NCI-H146 treated with DMSO at 0.1 percent for 48 hours (cell line): ENCODE data around the gene PRR5L.

Experiments used
- DNase-seq: peaks from one replicate; lab custom pipeline; 2025; ENCODE audit not compliant: unreplicated experiment; lab: John Stamatoyannopoulos, UW

PRR5L gene

GRCh38 chr11:36280531-36280930 is 15.6 kb upstream of the PRR5L start:
- DNase-seq: no peak

GRCh38 chr11:36281850-36282249 is 14.2 kb upstream of the PRR5L start:
- DNase-seq: no peak

GRCh38 chr11:36282926-36283325 is 13.2 kb upstream of the PRR5L start:
- DNase-seq: no peak

- no peak for DNase-seq
Measured at GRCh38 chr11:36288442-36289225, 7.5 kb upstream of the PRR5L start.

GRCh38 chr11:36289226-36289852 is 6.7 kb upstream of the PRR5L start, which contains the start of gene COMMD9:
Gene COMMD9, minus strand, starts transcription at chr11:36289424. Its CDS starts 12 bp downstream, at chr11:36289412.
- peak; percentile 89 for DNase-seq

- DNase-seq: no peak
Measured at GRCh38 chr11:36292311-36292722, 3.8 kb upstream of the PRR5L start.

- no peak for DNase-seq
Measured at GRCh38 chr11:36296884-36297543, 926 bp downstream of the PRR5L start.

- no peak for DNase-seq
Measured at GRCh38 chr11:36300650-36301049, 4.6 kb downstream of the PRR5L start.

- DNase-seq: no peak
Measured at GRCh38 chr11:36304351-36304750, 8.3 kb downstream of the PRR5L start.

GRCh38 chr11:36305047-36305446 is 9.0 kb downstream of the PRR5L start:
- no peak for DNase-seq

- DNase-seq: no peak
Measured at GRCh38 chr11:36306888-36307287, 10.8 kb downstream of the PRR5L start.

- DNase-seq: no peak
Measured at GRCh38 chr11:36308577-36308976, 12.5 kb downstream of the PRR5L start.

- DNase-seq: no peak
Measured at GRCh38 chr11:36309779-36310178, 13.7 kb downstream of the PRR5L start.

- DNase-seq: no peak
Measured at GRCh38 chr11:36311926-36312595, 16.0 kb downstream of the PRR5L start.

- no peak for DNase-seq
Measured at GRCh38 chr11:36312611-36313472, 16.8 kb downstream of the PRR5L start.

GRCh38 chr11:36313750-36314433 is 17.8 kb downstream of the PRR5L start:
- DNase-seq: no peak

- no peak for DNase-seq
Measured at GRCh38 chr11:36314434-36314767, 18.3 kb downstream of the PRR5L start.

- no peak for DNase-seq
Measured at GRCh38 chr11:36316049-36316448, 20.0 kb downstream of the PRR5L start.

GRCh38 chr11:36317992-36318391 is 21.9 kb downstream of the PRR5L start:
- no peak for DNase-seq

- peak; percentile 4 for DNase-seq
Measured at GRCh38 chr11:36324956-36325355, 28.9 kb downstream of the PRR5L start.
